GM21367 (cell line): ENCODE measurements around the gene VAC14.

ENCODE experiments used
- ATAC-seq: cut with Tn5 transposase; IDR thresholded peaks from one replicate; pipeline ENCODE4 v1.9.1; 2021; ENCODE audit not compliant: unreplicated experiment

The VAC14 gene

GRCh38 chr16:70764632-70765031, 36.3 kb downstream of the VAC14 start:
- ATAC-seq, result no peak

- ATAC-seq, result no peak
Observed at GRCh38 chr16:70760221-70760620, 40.7 kb downstream of the VAC14 start.

GRCh38 chr16:70759666-70760065, 41.3 kb downstream of the VAC14 start:
- ATAC-seq, result no peak

- no peak for ATAC-seq
Observed at GRCh38 chr16:70758786-70759185, 42.2 kb downstream of the VAC14 start.

- no peak for ATAC-seq
Observed at GRCh38 chr16:70757183-70757582, 43.8 kb downstream of the VAC14 start.

- no peak for ATAC-seq
Observed at GRCh38 chr16:70756071-70756470, 44.9 kb downstream of the VAC14 start.

- ATAC-seq, result no peak
Observed at GRCh38 chr16:70754851-70755600, 45.9 kb downstream of the VAC14 start.

- no peak for ATAC-seq
Observed at GRCh38 chr16:70754371-70754770, 46.6 kb downstream of the VAC14 start.

GRCh38 chr16:70753694-70754325, 47.1 kb downstream of the VAC14 start:
- no peak for ATAC-seq

GRCh38 chr16:70753228-70753627, 47.7 kb downstream of the VAC14 start:
- ATAC-seq, result no peak

- ATAC-seq, result no peak
Observed at GRCh38 chr16:70752426-70752825, 48.5 kb downstream of the VAC14 start.

GRCh38 chr16:70751593-70751992, 49.4 kb downstream of the VAC14 start:
- no peak for ATAC-seq

GRCh38 chr16:70750893-70751467, 50.0 kb downstream of the VAC14 start:
- ATAC-seq, result no peak

GRCh38 chr16:70749681-70750601, 51.0 kb downstream of the VAC14 start:
- no peak for ATAC-seq

- ATAC-seq, result no peak
Observed at GRCh38 chr16:70749006-70749678, 51.8 kb downstream of the VAC14 start.

GRCh38 chr16:70747703-70748631, 53.0 kb downstream of the VAC14 start:
- ATAC-seq, result no peak

GRCh38 chr16:70746708-70747424, 54.1 kb downstream of the VAC14 start:
- no peak for ATAC-seq

- no peak for ATAC-seq
Observed at GRCh38 chr16:70746040-70746707, 54.8 kb downstream of the VAC14 start.
